GF-D8 (cell line): ENCODE data around the gene BICD1.
"Not testable (repeated sequence)": the region's sequence is repeated elsewhere in the genome, so short reads cannot be mapped to it uniquely, and the experiment has no call there.

Source experiments
- DNase-seq: peaks from one replicate; lab custom pipeline; 2025; lab: John Stamatoyannopoulos, UW

Gene BICD1

DNA sequence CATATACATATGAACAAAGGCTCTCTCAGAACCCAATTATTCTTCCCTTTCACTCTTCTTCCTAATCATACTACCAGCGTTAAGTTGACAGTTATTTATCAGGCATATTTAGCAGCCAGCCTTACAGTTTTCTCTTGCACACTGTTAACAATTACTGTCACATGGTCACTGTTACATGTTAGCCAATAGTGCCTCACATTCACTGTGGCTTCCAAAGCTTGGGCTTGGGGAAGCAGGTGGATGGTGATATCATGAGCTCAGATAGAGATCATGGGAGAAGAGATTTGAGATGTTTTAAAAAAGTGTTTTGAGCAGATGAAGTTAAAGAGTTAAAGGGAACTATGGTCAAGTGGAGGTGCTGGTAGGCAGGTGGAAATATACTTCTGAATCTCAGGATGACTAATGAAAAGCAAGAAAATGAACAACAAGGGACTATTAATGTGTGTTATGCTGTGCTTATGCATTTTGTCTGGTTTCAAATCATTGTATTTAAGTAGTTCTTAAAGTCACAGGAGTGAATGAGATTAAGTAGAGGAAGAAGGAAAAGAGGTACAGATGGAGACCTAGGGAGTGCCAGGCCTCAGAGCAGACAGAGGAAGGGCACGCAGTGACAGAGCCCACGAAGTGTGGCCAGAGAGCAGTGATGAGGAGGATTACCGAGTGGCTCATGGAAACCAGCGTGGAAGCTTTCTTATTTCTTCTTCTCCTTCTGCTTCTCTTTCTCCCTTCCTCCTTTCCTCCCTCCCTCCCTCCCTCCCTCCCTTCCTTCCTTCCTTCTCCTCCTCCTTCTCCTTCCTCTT, 39.6 kb downstream of the BICD1 start:
- no peak for DNase-seq

DNA sequence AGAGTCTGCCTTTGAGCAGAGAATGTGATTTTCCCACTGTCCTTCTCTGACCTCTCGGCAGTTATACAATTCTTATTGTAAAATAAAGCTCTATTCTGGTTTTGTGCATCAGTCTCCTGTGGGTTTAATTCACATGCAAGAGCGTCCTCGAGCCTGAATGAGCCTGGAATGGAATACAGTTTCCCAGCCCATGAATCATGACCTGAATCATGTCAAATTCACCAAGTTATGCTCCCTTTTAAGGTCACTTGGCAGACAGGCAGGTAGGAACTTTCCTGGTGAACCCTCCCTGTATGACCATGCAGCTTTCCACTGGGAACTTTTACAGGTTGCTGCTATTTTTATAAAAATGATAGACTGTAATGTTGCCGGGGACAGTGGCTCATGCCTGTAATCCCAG, 41.7 kb downstream of the BICD1 start:
- no peak for DNase-seq

DNA sequence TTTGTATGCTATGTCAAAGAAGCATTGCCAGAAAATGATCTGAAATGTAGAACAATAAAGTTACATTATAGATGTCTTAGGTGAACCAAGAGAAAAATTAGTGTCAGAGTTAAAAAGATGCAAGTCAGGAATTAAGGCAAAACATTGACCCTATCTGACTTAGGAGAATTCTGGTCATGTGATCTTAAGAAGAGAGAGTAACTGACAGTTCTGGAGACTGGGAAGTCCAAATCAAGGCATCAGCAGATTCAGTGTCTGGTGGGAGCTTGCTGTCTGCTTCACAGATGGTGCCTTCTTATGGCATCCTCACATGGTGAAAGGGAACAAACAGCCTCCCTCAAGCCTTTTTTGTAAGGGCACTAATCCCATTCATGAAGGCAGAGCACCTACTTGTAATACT, 42.8 kb downstream of the BICD1 start:
- no peak for DNase-seq

DNA sequence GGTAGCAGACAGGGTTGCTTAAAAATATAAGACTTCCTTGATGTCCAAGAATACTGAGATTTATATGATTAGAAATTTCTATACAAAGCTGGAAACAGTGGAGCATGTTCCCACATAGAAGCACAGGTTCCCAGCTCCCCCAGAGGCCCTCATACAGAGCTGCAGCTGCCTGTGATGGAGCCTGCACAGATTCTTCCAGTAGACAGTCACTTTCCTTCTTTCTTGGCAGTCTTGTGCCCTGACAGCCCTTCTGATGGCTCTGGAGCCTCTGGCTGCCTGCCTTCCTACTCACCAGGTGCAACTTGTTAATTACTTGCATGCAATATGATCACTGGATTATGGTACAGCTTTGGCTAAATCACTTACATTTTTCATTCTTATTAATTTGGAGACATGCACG, 44.4 kb downstream of the BICD1 start:
- DNase-seq, result no peak

DNA sequence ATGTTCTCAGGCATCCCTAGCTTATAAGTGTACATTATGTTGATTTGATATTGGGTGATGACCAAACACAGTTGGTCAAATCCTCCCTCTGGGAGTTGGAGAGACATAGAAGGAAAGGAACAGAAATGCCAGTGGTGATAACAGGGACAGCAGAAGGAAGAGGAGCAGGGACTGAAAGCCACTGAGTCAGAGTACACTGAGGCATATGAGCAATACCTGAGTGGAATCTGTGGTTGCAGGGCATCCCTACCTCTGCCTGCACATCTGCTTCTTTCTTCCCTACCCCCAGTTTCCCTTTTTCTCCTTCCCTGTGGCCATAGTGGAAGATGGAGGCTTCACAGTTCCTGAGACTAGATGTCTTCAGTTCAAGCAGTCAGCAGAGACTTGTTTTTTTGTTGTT, 44.9 kb downstream of the BICD1 start:
- DNase-seq, result no peak

DNA sequence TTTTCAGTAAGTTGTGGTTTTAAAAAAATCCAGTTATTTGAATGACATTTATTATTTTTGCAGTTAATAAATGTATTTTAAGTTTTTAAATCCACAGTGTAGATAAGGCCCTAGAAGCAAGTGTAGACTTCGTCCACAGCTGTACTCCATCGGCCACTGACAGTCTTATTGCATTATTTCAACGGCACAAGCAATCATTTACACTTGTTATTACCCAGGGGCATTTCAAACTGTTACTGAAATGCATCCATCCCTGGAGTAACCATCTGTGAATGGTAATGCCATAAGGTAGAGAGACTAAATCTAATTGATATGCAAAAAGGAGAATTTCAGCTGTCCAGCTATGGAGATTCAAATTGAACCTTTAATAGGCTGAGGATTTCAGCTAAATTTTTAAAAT, 48.4 kb downstream of the BICD1 start:
- DNase-seq, result no peak

DNA sequence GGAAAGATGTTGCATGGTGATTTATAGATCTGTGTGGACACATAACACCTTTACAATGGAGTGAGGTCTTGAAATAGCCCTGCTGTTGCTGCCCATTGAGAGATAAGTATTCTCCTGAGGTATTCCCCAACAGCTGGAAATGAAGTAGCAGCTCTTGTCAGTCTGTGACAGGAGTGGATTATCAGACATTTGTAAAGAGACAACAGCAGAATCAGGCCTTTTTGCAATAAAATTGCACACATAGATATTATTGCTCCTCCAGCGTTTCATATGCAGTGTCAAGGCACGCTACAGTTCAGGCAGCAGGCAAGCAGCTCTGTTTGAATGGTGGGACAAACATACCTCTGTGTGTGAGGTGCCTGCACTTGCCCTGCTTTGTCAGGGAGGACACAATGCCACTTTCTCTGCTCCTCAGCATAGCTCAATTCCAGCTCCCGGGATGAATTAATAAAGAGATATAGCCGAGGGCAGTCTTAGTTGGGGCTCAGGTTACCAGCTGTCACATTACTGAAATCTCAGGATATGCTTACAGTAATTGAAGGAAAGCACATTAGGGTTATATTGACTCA, 49.4 kb downstream of the BICD1 start:
- DNase-seq, result no peak

DNA sequence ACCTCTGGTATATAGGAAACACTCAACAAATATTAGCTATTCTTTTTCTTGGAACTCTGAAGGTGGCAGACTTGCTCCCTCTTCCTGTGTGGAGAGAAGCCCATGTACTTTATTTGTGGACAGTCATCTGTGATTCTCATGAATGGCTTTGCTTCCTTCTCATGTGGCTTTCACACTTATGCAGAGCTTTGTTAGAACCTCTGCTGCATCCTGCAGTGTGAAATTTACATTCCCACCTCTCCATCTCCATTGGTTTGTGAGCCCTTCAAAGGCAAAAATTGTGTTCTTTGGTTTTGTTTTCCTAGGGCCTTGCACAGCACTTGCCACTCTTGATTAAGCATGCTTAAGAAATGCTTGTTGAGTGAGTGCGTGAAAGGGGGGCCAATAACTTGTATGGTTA, 51.9 kb downstream of the BICD1 start:
- no peak for DNase-seq

DNA sequence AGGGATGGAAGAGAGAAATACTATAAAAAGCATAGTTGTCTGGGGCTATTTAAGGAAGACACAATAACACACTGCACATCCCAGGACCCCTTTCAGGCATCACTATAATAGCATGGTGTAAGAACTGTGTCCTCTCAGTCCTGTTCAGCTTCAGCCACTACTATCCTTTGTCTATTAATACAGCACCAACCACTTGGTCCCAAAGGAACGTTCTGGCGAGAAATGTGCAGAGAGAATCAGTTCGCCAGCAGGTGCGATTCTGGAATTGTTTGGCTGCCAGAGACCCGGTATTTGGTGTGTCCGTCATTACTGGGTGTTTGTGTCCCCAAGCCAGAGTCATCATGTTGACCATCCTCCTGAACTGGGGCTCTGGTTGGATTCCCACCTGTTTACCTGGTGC, 52.7 kb downstream of the BICD1 start:
- DNase-seq, result no peak

DNA sequence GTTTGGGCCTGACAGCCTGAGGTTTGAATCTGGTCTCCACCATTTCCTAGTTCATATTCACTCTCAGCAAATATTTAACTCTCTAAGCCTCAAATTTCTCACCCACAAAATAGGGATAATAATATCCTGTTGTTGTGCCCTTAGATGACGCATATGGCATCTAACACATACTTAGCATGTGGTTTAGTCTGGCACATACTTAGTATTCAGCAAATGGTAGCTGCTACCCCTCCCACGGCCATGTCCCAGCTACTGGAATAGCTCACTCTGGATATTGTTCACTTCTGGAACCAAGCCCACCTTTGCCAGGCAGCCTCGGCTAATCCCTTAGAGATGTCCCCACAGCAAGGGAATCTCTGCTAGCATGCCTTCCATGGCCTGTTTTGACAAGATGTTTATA, 53.3 kb downstream of the BICD1 start:
- DNase-seq, result no peak

DNA sequence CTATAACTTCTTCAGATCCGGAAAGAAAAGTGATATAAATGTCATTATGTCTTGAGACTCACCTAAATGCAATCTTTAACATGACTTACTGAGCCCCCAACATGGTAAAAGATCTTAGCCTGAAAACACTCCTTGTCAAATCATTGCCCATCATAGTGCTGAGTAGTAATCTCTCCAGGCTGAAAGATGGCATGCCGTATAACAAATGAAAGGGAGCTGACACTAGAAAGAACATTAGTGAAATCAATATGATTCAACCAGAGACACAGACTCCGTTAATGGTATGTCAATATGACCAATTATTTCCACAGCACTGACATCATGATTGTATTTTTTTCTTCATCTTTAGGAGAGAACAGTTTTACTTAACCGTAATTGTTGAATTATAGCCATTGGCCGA, 54.4 kb downstream of the BICD1 start:
- DNase-seq, result no peak

DNA sequence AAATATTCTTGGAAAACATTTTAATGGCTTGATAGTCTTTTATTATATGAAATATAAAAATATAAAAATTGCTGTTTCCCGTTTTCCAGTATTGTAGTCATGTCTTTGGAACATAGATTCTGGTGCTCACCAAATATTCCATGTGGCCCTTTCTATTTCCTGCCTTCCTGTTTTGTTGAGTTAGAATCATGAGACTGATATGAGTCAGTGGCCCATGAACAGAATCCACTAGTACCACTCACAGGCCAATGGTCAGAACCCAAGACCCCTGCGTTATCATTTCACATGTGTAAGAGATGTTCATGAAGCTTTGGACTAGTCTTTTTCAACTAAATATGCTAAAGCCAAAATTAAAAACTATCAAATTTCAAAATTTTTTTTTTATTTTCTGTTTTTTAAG, 56.9 kb downstream of the BICD1 start:
- no peak for DNase-seq

DNA sequence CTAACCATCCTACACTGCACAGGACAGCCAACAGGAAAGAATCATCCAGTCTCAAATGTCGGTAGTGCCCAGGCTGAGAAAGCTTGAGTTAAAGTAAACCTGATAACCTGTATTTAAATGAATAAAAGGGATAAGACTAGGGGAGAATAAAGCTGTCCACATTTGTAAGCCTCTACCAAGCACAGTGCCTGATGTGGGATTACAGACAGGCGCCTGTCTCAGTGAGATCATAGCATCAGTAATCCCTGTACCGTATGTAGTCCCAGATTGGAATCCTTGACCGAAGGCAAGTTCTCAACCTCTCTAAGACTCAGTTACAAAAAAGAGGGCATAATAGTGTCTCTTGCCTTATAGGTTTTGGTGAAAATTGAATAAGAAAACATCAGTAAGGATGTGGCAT, 59.9 kb downstream of the BICD1 start:
- DNase-seq, result no peak

DNA sequence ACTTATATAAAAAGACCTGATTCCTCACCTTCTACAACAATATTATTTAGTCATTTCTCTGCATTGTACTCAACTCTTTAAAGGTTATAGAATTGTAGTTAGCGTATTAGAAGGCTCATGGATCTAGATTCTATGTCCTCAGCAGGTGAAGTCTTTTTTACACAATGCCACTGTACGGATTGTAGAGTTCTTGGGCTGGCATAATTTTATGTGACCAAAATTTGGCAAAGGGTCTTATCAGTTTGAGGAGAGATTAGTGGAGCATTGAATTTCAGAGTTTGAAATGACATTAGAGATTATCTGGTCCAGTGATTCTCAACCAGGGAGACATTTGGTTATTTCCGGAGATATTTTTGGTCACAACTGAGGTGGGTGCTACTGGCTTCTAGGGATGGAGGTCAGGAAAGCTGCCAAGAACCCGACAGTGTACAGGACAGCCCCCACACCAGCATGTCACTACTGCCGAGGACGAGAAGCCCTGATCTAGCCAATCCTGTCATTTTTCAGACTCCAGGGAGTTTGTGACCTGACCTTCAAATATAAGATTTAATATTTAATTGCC, 63.9 kb downstream of the BICD1 start:
- no peak for DNase-seq

DNA sequence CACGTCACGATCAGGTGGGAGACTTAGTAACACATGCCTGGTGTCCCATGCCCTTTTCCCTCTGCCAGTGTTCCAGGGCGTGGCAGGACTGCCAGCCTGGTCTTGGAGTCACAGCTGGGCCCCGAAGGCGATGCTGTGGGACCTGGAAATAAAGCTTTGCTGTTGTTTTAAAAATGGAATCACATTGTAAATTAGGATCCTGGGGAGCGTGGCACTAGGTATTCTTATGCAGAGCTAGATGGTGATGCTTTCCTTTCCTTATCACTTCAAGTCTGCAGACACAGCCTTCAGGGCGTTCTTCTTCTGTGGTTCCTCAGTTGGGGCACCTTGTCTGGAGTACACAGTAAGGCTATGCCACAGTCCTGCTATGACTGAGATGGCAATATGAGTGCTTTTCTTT, 64.6 kb downstream of the BICD1 start:
- DNase-seq, result no peak

DNA sequence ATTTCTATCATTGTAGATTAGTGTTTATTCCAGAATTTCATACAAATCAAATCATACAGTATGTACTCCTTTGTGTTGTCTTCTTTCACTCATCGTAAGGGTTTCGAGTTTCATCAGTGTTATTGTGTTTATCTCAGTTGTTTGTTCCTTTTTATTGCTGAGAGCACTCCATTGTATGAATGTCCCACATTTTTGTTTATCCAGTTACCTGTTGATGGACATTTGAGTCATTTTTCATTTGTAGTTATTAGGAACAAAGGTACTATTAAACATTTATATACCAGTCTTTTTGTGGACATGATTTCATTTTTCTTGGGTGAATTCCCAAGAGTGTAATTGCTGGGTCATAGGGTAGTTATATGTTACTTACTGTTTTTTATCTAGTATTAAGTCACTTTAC, 70.0 kb downstream of the BICD1 start:
- DNase-seq, result no peak

DNA sequence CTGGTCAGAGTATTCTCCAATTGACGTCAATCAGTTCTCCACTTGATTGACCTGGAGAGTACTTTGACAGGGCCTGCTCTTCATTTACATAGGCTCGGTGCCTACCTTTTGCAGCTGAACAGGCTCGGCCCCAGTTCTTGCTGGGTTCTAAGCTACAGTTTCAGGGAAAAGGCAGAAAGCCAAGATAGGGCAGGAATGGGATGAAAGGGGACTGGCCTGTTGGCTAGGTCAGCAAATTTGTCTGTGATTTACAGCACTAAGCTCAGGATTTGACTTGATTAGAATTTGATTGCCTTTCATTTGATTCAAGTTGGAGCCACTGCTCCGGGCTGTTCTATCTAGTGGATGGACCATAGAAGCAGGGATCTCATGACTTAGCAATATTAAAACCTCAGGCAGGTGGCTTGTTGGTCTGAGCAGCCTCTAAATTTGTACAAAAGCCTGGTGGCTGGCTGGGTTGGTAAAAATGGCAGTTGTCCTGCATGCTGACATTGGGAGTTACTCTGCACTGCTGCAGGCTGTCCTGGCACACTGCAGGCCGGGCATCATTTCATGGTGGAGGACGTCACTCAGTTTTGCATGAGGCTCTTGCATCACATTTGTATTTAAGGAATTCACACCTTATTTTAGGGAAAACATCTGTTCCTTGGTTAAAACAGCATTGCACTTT, 71.8 kb downstream of the BICD1 start:
- DNase-seq, result no peak

DNA sequence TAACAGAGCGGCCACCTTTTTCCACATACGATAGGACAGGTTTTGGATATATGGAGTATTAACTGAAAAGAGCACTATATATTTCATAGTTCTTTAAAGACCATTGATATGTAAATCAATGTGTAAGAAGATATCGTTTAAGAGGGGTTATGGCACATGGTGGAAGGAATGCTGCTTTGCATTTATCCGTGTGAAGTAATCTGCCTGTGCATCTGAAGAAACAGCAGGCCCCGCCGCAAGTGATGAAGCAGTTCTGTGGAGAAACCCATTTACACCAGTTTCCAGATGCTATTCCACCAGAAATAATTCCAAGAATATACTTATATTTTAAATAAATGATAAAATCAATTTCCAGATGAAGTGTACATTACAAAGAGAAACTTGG, 72.4 kb downstream of the BICD1 start:
- DNase-seq, result no peak

DNA sequence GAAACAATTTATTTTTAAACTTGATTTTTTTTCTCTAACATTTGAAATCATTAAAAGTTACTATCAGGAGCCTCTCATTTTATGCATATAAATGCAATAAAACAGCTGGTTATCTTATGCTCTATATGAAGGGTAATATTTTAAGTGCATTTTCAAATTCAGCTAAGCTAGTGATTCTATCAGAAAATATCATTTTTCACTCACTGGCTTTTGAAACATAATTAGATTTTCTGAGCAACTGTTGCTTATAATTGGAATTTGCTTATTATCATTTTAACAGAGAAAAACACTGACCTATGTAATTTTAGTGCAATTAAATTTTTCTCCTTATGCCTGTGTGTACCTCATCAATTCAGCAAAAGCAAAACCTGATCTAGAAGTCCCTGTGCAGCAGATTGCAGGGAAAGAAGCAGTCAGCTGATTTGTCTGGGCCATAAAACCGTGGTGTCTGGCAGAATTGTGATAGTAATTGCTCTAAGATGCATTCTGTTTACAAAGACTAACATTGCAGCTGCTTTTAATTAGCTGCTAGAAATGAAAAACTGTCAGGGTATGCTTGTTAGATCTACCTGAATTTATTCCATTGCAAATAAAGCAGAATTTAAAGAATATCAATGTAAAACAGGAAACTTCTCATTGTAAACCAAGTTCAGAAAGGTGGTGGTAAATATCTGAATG, 75.0 kb downstream of the BICD1 start:
- DNase-seq, result no peak

DNA sequence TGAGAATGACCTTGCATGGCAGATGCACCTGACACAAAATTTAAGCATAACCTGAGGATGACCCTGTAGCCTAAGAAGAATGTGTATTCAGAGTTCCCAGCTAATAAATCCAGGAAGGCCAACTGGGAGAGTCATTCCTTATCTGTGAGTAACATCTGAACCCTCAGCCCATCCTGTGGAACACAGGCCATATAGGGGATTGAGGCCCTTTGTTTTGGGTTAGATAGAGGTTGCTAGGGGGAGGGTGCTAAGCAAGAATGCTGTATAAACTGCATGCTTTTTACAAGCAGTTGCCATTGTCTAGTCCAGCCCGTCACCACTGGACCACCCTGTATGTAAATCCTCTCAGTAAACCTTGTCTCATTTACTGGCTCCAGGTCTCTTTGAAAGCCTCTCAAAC, 77.0 kb downstream of the BICD1 start:
- no peak for DNase-seq

DNA sequence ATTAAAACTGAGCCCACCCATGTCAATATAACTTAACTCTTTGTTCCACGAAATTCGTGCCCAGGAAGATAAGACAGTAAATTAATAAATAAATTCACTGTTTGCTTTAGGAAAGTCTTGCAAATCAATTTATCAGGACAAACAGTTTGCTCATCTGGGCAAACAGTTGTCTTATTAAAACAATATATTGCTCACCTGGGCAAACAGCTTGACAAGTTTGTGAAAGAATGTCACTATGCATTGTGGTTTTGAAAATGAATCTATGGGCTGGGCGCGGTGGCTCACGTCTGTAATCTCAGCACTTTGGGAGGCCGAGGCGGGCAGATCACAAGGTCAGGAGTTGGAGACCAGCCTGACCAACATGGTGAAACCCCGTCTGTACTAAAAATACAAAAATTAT, 80.5 kb downstream of the BICD1 start:
- not testable (repeated sequence) for DNase-seq

DNA sequence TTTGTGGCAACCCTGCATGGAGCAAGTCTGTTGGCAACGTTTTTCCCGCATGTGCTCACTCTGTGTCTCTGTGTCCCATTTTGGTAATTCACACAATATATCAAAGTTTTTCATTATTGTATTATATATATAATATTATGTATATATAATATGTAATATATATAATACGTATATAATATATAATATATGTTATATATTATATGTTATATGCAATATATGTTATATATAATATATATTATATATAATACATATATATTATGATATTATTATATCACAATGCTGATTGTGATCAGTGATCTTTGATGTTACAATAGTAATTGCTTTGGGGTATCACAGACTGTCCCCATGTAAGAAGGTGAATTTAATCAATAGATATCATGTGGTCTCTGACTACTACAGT, 84.8 kb downstream of the BICD1 start:
- no peak for DNase-seq
